ENCODE measurements around the gene ZNF678.

DNA sequence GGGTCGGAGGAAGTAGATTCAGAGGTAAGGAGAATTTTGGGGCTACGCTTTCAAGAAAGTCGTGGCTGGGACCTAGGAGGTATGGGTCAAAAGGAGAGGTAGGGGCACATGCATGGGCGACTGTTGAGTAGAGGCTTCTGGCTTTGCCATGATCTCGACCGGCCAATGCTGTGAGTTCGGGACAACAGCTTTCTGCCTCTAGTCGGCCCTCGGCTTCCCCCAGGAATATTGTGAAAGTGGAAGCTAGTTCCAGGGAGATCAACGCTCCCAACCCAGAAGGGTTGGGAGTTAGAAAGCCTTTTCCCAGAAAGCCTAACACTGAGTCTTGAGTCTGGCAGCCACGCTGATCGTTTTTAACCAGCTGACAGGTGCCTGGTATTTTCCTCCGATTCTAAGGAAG lies 69.0 kb downstream of the ZNF678 start:
- TF ChIP-seq GATA2 (IDR thresholded peaks at IDR 0.05; ENCODE audit: low read depth, low read length) (no peak), GATA3 (IDR thresholded peaks at IDR 0.05; ENCODE audit: low read depth, low read length) (no peak)

All from SH-SY5Y (cell line).